ENCODE data around the gene NOS3. TPM values are rescaled to one million over a fixed set of nuclear protein-coding genes. Genes with fewer than 3 reads are reported as not detected.

NOS3 gene
- total RNA-seq, 4 donors from 2014 or later = 6.6 to 50.1 (median 15.8) TPM

- intact Hi-C loops (cut with DNase I; ENCODE audit: low total_unique reads) = no loop called here
- no peak overlapping the region for H3K27ac ChIP-seq
- H3K4me3 ChIP-seq = peak overlapping the region in 1 of 2 donors; percentile 14
- H3K9me3 ChIP-seq = no peaks in the 10 kb centered on the region
- H3K4me1 ChIP-seq = peaks cover 0 to 14% of the 10 kb centered on the region in 2 donors
- TF ChIP-seq POLR2A (IDR thresholded peaks at IDR 0.05) = no peak
- TF ChIP-seq, protein P1, sequence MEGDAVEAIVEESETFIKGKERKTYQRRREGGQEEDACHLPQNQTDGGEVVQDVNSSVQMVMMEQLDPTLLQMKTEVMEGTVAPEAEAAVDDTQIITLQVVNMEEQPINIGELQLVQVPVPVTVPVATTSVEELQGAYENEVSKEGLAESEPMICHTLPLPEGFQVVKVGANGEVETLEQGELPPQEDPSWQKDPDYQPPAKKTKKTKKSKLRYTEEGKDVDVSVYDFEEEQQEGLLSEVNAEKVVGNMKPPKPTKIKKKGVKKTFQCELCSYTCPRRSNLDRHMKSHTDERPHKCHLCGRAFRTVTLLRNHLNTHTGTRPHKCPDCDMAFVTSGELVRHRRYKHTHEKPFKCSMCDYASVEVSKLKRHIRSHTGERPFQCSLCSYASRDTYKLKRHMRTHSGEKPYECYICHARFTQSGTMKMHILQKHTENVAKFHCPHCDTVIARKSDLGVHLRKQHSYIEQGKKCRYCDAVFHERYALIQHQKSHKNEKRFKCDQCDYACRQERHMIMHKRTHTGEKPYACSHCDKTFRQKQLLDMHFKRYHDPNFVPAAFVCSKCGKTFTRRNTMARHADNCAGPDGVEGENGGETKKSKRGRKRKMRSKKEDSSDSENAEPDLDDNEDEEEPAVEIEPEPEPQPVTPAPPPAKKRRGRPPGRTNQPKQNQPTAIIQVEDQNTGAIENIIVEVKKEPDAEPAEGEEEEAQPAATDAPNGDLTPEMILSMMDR (IDR thresholded peaks at IDR 0.05) = no peak
- H3K27me3 ChIP-seq = peaks cover 5 to 10% of the 10 kb centered on the region in 2 donors
- H3K36me3 ChIP-seq = no peaks in the 10 kb centered on the region
- DNase-seq = no peak
Measured at GRCh38 chr7:151018421-151019129, 27.8 kb downstream of the NOS3 start.

- peak overlapping the region in 1 of 2 donors; percentile 14 for H3K4me3 ChIP-seq
- intact Hi-C loops (cut with DNase I; ENCODE audit: low total_unique reads) = no loop called here
- TF ChIP-seq, protein P1 (IDR thresholded peaks at IDR 0.05) = no peak
- no peak for TF ChIP-seq POLR2A (IDR thresholded peaks at IDR 0.05)
Measured at GRCh38 chr7:151019130-151019447, 28.3 kb downstream of the NOS3 start.

DNA sequence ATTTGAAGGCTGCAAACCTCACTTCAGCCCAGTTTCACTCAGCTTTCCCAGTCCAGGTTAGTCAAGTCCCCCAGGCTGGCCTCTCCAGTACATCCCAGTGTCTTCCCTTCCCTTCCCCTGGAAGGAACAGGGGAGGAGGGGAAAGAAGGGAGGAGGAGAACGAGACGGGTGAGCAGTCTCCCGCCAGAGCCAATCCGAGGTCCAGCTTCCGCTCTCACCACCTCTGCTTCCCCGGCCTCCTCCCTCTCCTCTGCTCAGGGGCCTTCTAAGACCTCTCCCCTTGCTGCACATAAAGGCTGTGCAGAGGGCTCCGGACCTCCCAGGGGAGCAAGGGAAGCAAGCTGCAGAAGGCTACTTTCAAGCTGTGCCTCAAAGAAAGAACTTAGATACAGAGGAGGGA lies 29.4 kb downstream of the NOS3 start:
- intact Hi-C loops (cut with DNase I; ENCODE audit: low total_unique reads) = loop anchor here (10.0 kb wide), 1 partner anchor 95 kb away; no protein-coding TSS in a partner anchor
- peaks cover 5% of the 10 kb centered on the region in 2 donors for H3K27me3 ChIP-seq
- TF ChIP-seq, protein P1 (IDR thresholded peaks at IDR 0.05) = no peak
- TF ChIP-seq POLR2A (IDR thresholded peaks at IDR 0.05) = no peak

More at GRCh38 chr7:151019130-151019447, 28.3 kb downstream of the NOS3 start:
- Histone ChIP-seq H3K27ac (no peak overlapping the region), H3K27me3 (peaks cover 5% of the 10 kb centered on the region in 2 donors), H3K9me3 (no peaks in the 10 kb centered on the region), H3K36me3 (no peaks in the 10 kb centered on the region), H3K4me1 (peaks cover 0 to 14% of the 10 kb centered on the region in 2 donors)
- no peak for DNase-seq

GRCh38 chr7:151023232-151023631 lies 32.4 kb downstream of the NOS3 start:
- H3K9me3 ChIP-seq = no peaks in the 10 kb centered on the region
- peaks cover 0 to 9% of the 10 kb centered on the region in 2 donors for H3K4me1 ChIP-seq
- H3K4me3 ChIP-seq = no peak overlapping the region
- no peaks in the 10 kb centered on the region for H3K36me3 ChIP-seq
- no peak for DNase-seq
- H3K27me3 ChIP-seq = peaks cover 0 to 5% of the 10 kb centered on the region in 2 donors
- TF ChIP-seq, protein P1 (IDR thresholded peaks at IDR 0.05) = no peak
- no peak for TF ChIP-seq POLR2A (IDR thresholded peaks at IDR 0.05)
- intact Hi-C loops (cut with DNase I; ENCODE audit: low total_unique reads) = loop anchor here (10.0 kb wide), 1 partner anchor 92 kb away; no protein-coding TSS in a partner anchor
- H3K27ac ChIP-seq = no peak overlapping the region

More for the DNA sequence above, 29.4 kb downstream of the NOS3 start:
- Histone ChIP-seq H3K9me3 (no peaks in the 10 kb centered on the region), H3K4me3 (no peak overlapping the region), H3K27ac (no peak overlapping the region), H3K4me1 (peaks cover 0 to 14% of the 10 kb centered on the region in 2 donors), H3K36me3 (no peaks in the 10 kb centered on the region)
- no peak for DNase-seq

- Histone ChIP-seq H3K36me3 (no peaks in the 10 kb centered on the region), H3K9me3 (no peaks in the 10 kb centered on the region), H3K4me3 (no peak within 1 kb of the TSS), H3K4me1 (peaks cover 0 to 5% of the 10 kb centered on the region in 2 donors), H3K27me3 (no peaks in the 10 kb centered on the region), H3K27ac (no peak within 1 kb of the TSS)
- TF ChIP-seq, protein P1 (IDR thresholded peaks at IDR 0.05) = no peak
- no peak for TF ChIP-seq POLR2A (IDR thresholded peaks at IDR 0.05)
- no peak for DNase-seq
- intact Hi-C loops (cut with DNase I; ENCODE audit: low total_unique reads) = loop anchor here (10.0 kb wide), 1 partner anchor 90 kb away; no protein-coding TSS in a partner anchor
Measured at GRCh38 chr7:151024435-151025056, 33.7 kb downstream of the NOS3 start, which contains the start of gene ATG9B. ATG9B (minus strand) TSS chr7:151024494; CDS start chr7:151024423, 71 bp downstream.

Data from uterus (tissue), 4 donors.